ENCODE measurements around the gene SHF.

SHF gene

DNA sequence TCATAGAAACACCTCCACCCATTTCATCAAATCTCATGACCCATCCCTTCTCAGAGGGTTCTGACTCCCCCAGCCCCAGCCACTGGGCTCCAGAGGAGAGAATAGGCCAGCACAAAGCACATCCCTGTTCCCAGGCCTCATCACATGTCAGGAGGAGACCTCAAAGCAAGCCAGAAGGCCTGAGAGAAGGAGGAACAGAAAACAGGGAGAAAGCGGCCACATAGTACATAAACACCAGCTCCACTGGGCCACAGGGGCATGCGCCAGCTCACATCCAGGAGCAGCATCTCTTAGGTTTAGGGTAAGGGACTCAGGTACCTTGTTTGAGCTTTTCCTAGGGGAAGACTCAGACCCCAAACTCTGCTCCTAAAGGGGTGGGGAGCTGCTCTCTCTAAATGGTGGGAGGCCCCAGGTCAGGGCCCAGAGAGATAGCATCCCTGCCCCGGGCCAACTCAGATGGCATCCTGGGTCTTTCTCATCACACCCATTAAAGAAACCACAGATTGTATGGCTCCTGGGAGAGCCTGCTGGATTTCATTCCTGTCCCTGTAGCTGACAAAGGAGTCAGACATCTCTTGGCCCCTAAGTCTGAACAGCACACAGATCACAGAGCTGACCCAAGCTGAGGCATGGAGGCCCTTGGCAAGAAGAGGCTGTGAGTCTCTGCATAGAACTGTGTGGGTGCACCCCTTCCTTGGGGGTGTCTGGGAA, 2.5 kb downstream of the SHF start:
- DNase-seq (ENCODE audit: low read depth): no peak
- no peak overlapping the region for H3K4me3 ChIP-seq (replicated peaks; ENCODE audit: low read depth, low read length)
- TF ChIP-seq, protein P1, sequence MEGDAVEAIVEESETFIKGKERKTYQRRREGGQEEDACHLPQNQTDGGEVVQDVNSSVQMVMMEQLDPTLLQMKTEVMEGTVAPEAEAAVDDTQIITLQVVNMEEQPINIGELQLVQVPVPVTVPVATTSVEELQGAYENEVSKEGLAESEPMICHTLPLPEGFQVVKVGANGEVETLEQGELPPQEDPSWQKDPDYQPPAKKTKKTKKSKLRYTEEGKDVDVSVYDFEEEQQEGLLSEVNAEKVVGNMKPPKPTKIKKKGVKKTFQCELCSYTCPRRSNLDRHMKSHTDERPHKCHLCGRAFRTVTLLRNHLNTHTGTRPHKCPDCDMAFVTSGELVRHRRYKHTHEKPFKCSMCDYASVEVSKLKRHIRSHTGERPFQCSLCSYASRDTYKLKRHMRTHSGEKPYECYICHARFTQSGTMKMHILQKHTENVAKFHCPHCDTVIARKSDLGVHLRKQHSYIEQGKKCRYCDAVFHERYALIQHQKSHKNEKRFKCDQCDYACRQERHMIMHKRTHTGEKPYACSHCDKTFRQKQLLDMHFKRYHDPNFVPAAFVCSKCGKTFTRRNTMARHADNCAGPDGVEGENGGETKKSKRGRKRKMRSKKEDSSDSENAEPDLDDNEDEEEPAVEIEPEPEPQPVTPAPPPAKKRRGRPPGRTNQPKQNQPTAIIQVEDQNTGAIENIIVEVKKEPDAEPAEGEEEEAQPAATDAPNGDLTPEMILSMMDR (IDR thresholded peaks at IDR 0.05; ENCODE audit: low read length, missing control alignments): no peak

DNA sequence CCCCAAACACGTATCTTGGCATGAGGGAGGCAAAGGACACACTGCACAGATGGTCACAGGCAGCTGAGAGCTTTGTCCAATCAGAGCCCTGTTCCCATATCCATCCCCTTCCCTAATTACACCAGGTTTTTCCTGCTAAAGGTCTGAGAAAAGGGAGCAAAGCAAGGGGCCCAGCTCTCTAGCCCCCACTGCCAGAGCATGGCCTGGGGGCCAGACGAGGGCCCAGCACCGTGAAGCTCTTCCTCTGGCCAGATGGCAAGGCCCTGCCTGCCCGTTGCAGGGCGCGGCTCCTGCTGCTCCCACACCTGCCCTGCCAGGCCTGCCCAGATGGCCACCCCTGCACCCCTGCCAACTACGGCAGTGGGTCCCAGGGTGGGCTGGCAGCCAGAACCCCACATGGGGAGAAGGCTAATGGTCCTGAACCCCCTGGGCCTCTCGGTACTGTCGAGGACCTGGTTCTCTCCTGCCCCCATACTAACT, 3.2 kb downstream of the SHF start:
- DNase-seq (ENCODE audit: low read depth): no peak
- H3K4me3 ChIP-seq (replicated peaks; ENCODE audit: low read depth, low read length): no peak overlapping the region
- TF ChIP-seq, protein P1 (IDR thresholded peaks at IDR 0.05; ENCODE audit: low read length, missing control alignments): no peak

DNA sequence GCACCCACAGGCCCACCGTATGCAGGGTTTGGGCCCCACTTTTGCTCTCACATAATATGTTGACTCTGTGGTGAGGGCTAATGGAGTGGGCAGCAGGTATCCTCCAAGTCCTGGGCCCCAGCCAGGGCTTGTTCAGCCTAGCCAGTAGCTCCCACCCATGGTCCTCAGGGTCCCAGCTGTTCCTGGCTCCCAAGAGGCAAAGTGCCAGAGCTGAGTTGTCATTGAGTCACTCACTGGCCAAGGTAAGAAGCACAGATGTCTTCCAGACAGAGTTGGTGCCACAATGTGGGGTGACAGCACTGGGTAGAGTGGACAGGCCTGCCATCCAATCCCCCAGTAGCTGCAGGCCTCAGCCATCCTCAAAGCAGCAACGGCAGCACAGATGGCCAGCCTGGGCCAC, 4.3 kb downstream of the SHF start:
- TF ChIP-seq, protein P1 (IDR thresholded peaks at IDR 0.05; ENCODE audit: low read length, missing control alignments): no peak
- no peak for DNase-seq (ENCODE audit: low read depth)
- no peak overlapping the region for H3K4me3 ChIP-seq (replicated peaks; ENCODE audit: low read depth, low read length)

DNA sequence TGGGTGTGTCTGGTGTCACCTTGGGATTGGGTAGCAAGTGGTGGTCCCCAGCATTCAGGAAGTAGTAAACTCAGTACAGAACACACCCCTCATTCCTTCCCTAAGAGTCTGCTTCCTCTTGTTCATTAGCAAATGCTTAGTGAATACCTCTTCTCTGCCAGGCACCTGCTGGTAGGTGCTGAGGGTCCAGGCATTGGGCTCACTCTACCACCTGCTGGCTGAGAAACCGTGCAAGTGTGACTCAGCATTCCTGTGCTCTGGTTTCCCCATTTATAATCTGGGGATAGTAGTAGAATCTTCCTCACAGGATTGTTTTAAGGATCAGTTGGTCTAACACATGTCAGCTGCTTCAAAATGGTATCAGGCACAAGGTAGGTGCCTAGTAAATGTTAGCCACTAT, 4.8 kb downstream of the SHF start:
- TF ChIP-seq, protein P1 (IDR thresholded peaks at IDR 0.05; ENCODE audit: low read length, missing control alignments): no peak
- no peak overlapping the region for H3K4me3 ChIP-seq (replicated peaks; ENCODE audit: low read depth, low read length)
- DNase-seq (ENCODE audit: low read depth): no peak

DNA sequence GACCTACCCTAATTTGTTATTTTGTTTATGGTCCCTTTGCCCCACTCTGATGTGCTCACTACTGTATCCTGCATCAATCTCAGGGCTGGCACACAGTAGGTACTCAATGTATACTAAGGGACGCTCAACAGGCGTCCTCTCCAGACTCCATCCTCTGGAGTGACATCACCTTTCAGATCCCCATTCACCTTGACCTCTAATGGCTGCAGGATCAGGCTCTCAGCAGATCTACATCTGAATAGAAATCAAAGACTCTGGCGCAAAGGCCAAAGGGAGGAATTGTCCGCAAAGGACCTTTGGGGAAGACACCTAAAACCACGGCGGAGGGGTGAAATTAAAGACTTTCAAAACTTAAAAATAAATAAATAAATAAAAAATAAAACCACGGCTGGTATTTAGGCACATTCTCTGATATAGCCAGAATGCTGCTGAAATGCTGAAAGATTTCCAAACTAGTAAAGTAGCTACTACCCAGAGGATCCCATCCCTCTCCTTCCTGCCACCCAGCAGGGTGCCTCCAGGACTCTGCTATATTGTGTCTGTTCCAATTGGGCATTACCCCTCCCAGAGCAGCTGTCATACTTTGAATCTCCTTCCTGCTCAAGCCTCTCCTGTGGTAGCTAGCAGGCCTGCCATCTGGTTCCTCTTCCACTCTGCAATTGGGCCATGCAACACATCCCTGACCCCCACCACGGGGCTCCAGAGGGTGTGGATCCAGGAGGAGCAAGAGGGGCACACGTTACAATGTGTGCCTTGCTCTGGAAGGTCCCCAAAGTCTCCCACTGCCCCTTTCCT, 6.1 kb downstream of the SHF start:
- no peak for DNase-seq (ENCODE audit: low read depth)
- TF ChIP-seq, protein P1 (IDR thresholded peaks at IDR 0.05; ENCODE audit: low read length, missing control alignments): no peak
- no peak overlapping the region for H3K4me3 ChIP-seq (replicated peaks; ENCODE audit: low read depth, low read length)

DNA sequence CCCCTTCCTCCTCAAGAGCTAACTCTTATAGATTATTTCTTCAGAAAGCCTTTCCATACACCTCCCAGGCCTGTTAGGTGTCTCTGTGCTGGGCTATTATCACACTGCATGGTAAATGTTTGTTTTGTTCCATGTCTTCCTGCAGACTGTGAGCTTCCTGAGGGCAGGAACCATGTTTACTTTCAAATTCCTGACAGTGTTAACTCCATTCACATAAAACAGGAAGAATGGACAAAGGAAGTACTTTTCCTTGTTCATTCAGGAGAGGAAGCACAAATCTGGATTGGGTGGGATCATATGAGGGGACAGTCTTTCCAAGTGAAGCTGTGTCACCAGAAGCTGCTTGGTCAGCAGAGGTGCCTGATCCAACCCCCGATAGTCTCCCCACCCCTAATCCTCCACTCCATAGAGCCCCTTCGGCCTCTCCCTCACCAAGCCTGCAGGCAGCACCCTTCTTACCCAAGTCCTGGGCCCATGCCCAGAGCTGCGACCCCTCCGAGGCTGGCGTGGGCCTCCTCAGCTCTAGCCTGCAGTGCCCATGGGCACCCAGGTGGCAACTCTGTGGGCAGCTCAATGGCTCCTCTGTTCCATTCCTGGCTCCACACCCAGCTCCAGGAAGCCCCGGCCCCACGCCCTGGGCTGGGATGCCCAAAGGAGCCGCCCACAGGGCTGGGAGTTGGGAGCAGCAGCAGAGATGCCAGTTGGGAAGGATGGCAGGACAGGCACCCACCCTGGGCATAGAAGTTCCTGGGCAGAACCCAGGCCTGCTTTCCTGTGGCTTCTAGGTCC, 6.9 kb downstream of the SHF start:
- no peak overlapping the region for H3K4me3 ChIP-seq (replicated peaks; ENCODE audit: low read depth, low read length)
- no peak for DNase-seq (ENCODE audit: low read depth)
- TF ChIP-seq, protein P1 (IDR thresholded peaks at IDR 0.05; ENCODE audit: low read length, missing control alignments): no peak
